Activated gamma-delta T cell treated with anti-CD3 and anti-CD28 coated beads, Interleukin-2, amount 50 U/mL, for 16 hours (primary cell): ENCODE data around the gene HPS5.

Source experiments
- DNase-seq: peaks from one replicate; pipeline ENCODE4 v3.0.0-alpha.2; 2020; ENCODE audit warnings: low read depth

HPS5 gene

DNA sequence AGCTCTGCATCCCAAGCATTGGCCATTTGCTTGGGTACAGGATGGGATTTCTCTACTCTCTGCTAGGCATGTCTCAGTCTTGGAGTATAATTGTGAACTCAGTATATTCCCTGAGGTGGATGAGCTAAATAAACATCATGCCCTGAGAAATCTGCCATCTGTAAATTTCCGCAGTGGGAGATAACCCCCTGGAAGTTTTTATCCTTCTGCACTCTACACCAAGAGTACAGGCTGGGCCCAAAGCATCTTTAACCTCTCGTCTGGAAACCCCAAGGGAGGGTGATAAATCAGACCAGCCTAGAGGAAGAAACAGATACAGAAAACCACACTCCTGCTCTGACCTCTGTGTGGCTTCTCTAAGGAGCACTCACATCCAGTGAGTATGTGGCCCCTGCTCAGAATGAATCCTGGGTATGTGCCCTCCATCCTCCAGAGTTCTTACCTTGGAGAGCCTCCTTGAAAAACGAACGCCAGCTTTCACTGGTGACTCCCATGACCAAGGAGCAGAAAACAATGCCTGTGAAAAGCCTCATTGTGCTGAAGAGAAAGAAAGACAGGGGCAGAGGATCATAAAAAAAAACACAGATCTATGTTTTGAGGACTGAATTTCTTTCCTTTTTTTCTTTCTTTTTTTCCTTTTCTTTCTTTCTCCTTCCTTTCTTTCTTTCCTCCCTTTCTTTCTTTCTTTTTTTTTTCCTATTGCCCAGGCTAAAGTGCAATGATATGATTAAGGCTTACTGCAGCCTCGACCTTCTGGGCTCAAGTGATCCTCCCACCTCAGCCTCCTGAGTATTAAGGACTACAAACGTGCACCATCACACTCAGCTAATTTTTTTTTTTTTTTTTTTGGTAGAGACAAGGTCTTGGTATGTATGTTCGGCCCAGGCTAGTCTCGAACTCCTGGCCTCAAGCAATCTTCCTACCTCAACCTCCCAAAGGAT lies 86.3 kb downstream of the HPS5 start:
- DNase-seq: no peak

DNA sequence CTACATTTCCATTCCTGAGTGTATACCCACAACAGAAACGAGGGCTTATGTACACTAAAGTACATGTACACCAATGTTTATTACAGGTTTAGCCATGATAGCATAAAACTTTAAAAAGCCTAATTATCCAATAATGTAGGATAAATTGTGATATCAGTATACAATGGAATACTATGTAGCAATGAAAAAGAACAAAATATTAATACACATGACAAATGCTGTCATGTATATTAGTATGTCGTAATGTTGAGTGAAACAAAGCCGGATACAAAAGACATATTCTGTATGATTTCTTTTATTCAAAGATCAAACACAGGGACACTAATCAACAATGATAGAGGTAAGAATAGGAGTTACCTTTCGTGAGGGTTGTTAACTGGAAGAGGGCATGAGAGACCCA lies 88.0 kb downstream of the HPS5 start:
- no peak for DNase-seq

DNA sequence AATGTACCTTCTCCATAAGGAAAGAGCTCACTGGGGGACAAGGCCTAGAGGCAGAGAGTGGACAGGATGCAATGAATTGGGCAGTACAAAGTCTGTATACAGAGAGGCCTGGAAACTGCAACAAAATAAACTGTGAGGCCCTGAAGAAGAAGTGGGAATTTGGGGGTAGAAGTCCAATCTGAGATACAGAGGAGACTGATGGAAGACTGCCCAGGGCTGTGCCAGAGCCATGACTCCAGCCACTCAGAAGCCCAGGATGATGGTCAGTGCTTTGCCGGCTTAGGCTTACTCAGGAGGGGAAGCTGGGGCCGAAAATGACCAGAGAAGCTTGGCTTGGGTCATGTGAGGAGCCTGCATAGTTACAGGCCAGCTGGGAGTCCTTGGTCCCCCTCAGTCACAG lies 91.1 kb downstream of the HPS5 start:
- DNase-seq: no peak

DNA sequence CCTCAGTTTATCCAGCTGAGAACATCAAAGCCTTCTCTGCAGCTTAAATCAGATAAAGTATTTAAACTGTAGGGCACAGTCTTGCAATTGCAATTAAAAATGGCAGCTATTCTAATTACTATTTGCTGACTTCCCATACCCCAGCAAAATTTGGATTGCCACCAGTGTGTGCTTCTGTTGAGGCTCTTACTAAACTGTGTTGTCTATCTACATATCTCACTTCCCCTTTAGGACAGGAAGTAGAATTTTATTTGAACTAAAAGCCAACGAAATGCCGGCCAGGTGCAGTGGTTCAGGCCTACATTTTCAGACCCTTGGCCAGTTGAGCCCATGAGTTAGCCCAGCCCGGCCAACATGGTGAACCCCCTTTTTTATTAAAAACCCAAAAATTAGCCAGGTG lies 92.4 kb downstream of the HPS5 start:
- DNase-seq: no peak
